Lower leg skin (tissue), 4 donors: ENCODE measurements around the gene NFRKB. TPM values are rescaled to one million over a fixed set of nuclear protein-coding genes. Genes with fewer than 3 reads are reported as not detected.

Experiments used
- DNase-seq, 2 donors: peaks; one replicate each; pipeline ENCODE4 v3.0.0-alpha.2; 2019; ENCODE audit warnings: low spot score in 2 of 2
- H3K4me3 ChIP-seq: fragments of 200-600 bp; sonication (generic); 2 replicates; pipeline ENCODE4 v1.5.1; 2017; ENCODE audit warnings: mild to moderate bottlenecking, low read depth; ENCODE audit not compliant: poor library complexity, severe bottlenecking
- CTCF ChIP-seq, 3 donors: fragments of 450-650 bp; IDR thresholded peaks; one replicate each; pipeline ENCODE4 v1.5.1; 2016; ENCODE audit warnings: antibody characterized with exemption in 3 of 3, mild to moderate bottlenecking in 3 of 3, moderate library complexity in 2 of 3
- POLR2A ChIP-seq, 2 donors: fragments of 450-650 bp; IDR thresholded peaks; one replicate each; pipeline ENCODE4 v1.6.1; 2016 to 2017; ENCODE audit warnings: antibody characterized with exemption in 2 of 2, mild to moderate bottlenecking in 1 of 2, moderate library complexity in 1 of 2
- WGBS, 2 donors: methylation state at CpG; one replicate each; pipeline ENCODE4 v1.1.5; 2018; 5-methylcytosine and 5-hydroxymethylcytosine counted together
- intact Hi-C: fragments of 100-400 bp; cut with DNase I; formaldehyde crosslinking; loops from one replicate; pipeline ENCODE4 v1.15.0; 2023; ENCODE audit warnings: low total_unique reads
- total RNA-seq, 4 donors: library from RNA; depleted of rRNA; stranded (reverse); fragments of >200 nt; gene quantifications; one replicate each; pipeline ENCODE4 v1.1.0, GENCODE V29; 2016

The NFRKB gene
- total RNA-seq, 4 donors from 2014 or later = 41.9 to 57.1 (median 53.2) TPM

- TF ChIP-seq POLR2A (IDR thresholded peaks at IDR 0.05) = no peak
- TF ChIP-seq CTCF (IDR thresholded peaks at IDR 0.05) = no peak
- WGBS, 2 donors = 86 to 93% methylated on average over 13 of the region's 13 CpGs
- H3K4me3 ChIP-seq = no peak overlapping the region
- intact Hi-C loops = loop anchor here (5.0 kb wide), 1 partner anchor 197 kb away; no protein-coding TSS in a partner anchor
- no peak for DNase-seq
Measured at GRCh38 chr11:129930743-129931142, 35.4 kb upstream of the NFRKB start.

- no peak for TF ChIP-seq POLR2A (IDR thresholded peaks at IDR 0.05)
- no peak for TF ChIP-seq CTCF (IDR thresholded peaks at IDR 0.05)
- no peak overlapping the region for H3K4me3 ChIP-seq
- DNase-seq = no peak
- 53 to 59% methylated on average over 6 of the region's 6 CpGs for WGBS, 2 donors
- intact Hi-C loops = loop anchor here (5.0 kb wide), 1 partner anchor 197 kb away; no protein-coding TSS in a partner anchor
Measured at GRCh38 chr11:129930296-129930695, 34.9 kb upstream of the NFRKB start.

- TF ChIP-seq POLR2A (IDR thresholded peaks at IDR 0.05) (no peak), CTCF (IDR thresholded peaks at IDR 0.05) (no peak)
- H3K4me3 ChIP-seq = no peak overlapping the region
- WGBS, 2 donors = 85% methylated on average over 2 of the region's 2 CpGs
- DNase-seq = no peak
- intact Hi-C loops = loop anchor here (5.0 kb wide), 1 partner anchor 198 kb away; no protein-coding TSS in a partner anchor
Measured at GRCh38 chr11:129929721-129930120, 34.3 kb upstream of the NFRKB start.

- intact Hi-C loops = no loop called here
- no peak overlapping the region for H3K4me3 ChIP-seq
- WGBS, 2 donors = 95% methylated on average over 3 of the region's 3 CpGs
- TF ChIP-seq CTCF (IDR thresholded peaks at IDR 0.05) = no peak
- TF ChIP-seq POLR2A (IDR thresholded peaks at IDR 0.05) = no peak
- DNase-seq = no peak
Measured at GRCh38 chr11:129928923-129929692, 33.7 kb upstream of the NFRKB start.

- WGBS, 2 donors = 91 to 93% methylated on average over 5 of the region's 5 CpGs
- intact Hi-C loops = no loop called here
- no peak for DNase-seq
- H3K4me3 ChIP-seq = no peak overlapping the region
- TF ChIP-seq POLR2A (IDR thresholded peaks at IDR 0.05) (no peak), CTCF (IDR thresholded peaks at IDR 0.05) (no peak)
Measured at GRCh38 chr11:129922674-129923073, 27.3 kb upstream of the NFRKB start.
